ENCODE measurements around the gene ITPR3.
A peak's percentile ranks its signal among the peaks of the same experiment; 100 is the strongest.

ITPR3 gene

GRCh38 chr6:33714385-33715040, 93.4 kb downstream of the ITPR3 start:
- TF ChIP-seq TEAD4 (IDR thresholded peaks at IDR 0.05) (no peak), CREB1 (IDR thresholded peaks at IDR 0.05; ENCODE audit: low read depth) (no peak), TCF12 (IDR thresholded peaks at IDR 0.05; ENCODE audit: low read depth) (no peak), EP300 (IDR thresholded peaks at IDR 0.05; ENCODE audit: borderline replicate concordance) (no peak), FOXM1 (IDR thresholded peaks at IDR 0.05; ENCODE audit: borderline replicate concordance, low read depth) (no peak), CEBPB (IDR thresholded peaks at IDR 0.05) (no peak), RAD21 (IDR thresholded peaks at IDR 0.05; ENCODE audit: low read depth) (no peak), EGR1 (IDR thresholded peaks at IDR 0.05) (no peak), MAX (IDR thresholded peaks at IDR 0.05) (no peak), YY1 (IDR thresholded peaks at IDR 0.05; ENCODE audit: low read depth) (no peak), USF1 (IDR thresholded peaks at IDR 0.05) (no peak), TAF1 (IDR thresholded peaks at IDR 0.05; ENCODE audit: low read depth) (no peak)
- TF ChIP-seq, protein P1, sequence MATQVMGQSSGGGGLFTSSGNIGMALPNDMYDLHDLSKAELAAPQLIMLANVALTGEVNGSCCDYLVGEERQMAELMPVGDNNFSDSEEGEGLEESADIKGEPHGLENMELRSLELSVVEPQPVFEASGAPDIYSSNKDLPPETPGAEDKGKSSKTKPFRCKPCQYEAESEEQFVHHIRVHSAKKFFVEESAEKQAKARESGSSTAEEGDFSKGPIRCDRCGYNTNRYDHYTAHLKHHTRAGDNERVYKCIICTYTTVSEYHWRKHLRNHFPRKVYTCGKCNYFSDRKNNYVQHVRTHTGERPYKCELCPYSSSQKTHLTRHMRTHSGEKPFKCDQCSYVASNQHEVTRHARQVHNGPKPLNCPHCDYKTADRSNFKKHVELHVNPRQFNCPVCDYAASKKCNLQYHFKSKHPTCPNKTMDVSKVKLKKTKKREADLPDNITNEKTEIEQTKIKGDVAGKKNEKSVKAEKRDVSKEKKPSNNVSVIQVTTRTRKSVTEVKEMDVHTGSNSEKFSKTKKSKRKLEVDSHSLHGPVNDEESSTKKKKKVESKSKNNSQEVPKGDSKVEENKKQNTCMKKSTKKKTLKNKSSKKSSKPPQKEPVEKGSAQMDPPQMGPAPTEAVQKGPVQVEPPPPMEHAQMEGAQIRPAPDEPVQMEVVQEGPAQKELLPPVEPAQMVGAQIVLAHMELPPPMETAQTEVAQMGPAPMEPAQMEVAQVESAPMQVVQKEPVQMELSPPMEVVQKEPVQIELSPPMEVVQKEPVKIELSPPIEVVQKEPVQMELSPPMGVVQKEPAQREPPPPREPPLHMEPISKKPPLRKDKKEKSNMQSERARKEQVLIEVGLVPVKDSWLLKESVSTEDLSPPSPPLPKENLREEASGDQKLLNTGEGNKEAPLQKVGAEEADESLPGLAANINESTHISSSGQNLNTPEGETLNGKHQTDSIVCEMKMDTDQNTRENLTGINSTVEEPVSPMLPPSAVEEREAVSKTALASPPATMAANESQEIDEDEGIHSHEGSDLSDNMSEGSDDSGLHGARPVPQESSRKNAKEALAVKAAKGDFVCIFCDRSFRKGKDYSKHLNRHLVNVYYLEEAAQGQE (IDR thresholded peaks at IDR 0.05; ENCODE audit: low read depth), result no peak

- TF ChIP-seq FOXM1 (IDR thresholded peaks at IDR 0.05; ENCODE audit: borderline replicate concordance, low read depth) (no peak), TAF1 (IDR thresholded peaks at IDR 0.05; ENCODE audit: low read depth) (no peak), EGR1 (IDR thresholded peaks at IDR 0.05) (no peak), TCF12 (IDR thresholded peaks at IDR 0.05; ENCODE audit: low read depth) (peak; percentile 79), EP300 (IDR thresholded peaks at IDR 0.05; ENCODE audit: borderline replicate concordance) (peak; percentile 43; the same call in 1 of the 2 replicates), YY1 (IDR thresholded peaks at IDR 0.05; ENCODE audit: low read depth) (no peak), USF1 (IDR thresholded peaks at IDR 0.05) (no peak), RAD21 (IDR thresholded peaks at IDR 0.05; ENCODE audit: low read depth) (no peak), TEAD4 (IDR thresholded peaks at IDR 0.05) (peak; percentile 86), NFIC (IDR thresholded peaks at IDR 0.05) (peak; percentile 72), CREB1 (IDR thresholded peaks at IDR 0.05; ENCODE audit: low read depth) (no peak), ZBTB7A (IDR thresholded peaks at IDR 0.05; ENCODE audit: low read depth) (no peak), CEBPB (IDR thresholded peaks at IDR 0.05) (no peak), MAX (IDR thresholded peaks at IDR 0.05) (peak; percentile 29; the same call in 1 of the 2 replicates)
- TF ChIP-seq, protein P1 (IDR thresholded peaks at IDR 0.05; ENCODE audit: low read depth), result no peak
Measured at GRCh38 chr6:33716379-33716778, 95.3 kb downstream of the ITPR3 start.

GRCh38 chr6:33716890-33717632, 95.9 kb downstream of the ITPR3 start:
- TF ChIP-seq CREB1 (IDR thresholded peaks at IDR 0.05; ENCODE audit: low read depth) (no peak), USF1 (IDR thresholded peaks at IDR 0.05) (no peak), EP300 (IDR thresholded peaks at IDR 0.05; ENCODE audit: borderline replicate concordance) (no peak), FOXM1 (IDR thresholded peaks at IDR 0.05; ENCODE audit: borderline replicate concordance, low read depth) (no peak), NFIC (IDR thresholded peaks at IDR 0.05) (no peak), EGR1 (IDR thresholded peaks at IDR 0.05) (no peak)
- TF ChIP-seq, protein P1 (IDR thresholded peaks at IDR 0.05; ENCODE audit: low read depth), result no peak

All from Ishikawa (cell line).